ENCODE data around the gene ADPRHL1.

The ADPRHL1 gene

GRCh38 chr13:113430378-113431110, 22.7 kb downstream of the ADPRHL1 start:
- DNase-seq: no peak

DNA sequence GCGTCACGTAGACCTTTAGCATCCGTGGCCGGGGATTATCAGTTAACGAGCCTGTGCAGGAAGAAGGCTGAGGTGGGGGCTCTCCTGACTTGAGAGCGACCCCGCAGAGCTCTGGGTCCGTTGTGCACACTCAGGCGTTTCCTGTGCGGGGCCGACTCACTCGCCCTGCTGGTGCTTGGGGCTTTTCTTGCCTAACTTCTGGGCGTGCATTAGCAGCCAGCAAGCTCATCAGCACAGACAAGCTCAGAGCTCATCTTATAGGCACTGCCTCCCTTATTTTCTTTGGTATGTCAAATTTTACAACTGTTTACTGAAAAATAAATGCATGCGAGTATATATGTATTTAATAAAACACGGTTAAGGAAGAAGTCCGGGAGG, 23.7 kb downstream of the ADPRHL1 start:
- no peak for DNase-seq

GRCh38 chr13:113428871-113429607, 24.2 kb downstream of the ADPRHL1 start:
- DNase-seq: no peak

- no peak for DNase-seq
Measured at GRCh38 chr13:113428469-113428865, 24.8 kb downstream of the ADPRHL1 start.

GRCh38 chr13:113427562-113428468, 25.5 kb downstream of the ADPRHL1 start:
- DNase-seq: no peak

GRCh38 chr13:113426591-113426986, 26.7 kb downstream of the ADPRHL1 start:
- DNase-seq: no peak

DNA sequence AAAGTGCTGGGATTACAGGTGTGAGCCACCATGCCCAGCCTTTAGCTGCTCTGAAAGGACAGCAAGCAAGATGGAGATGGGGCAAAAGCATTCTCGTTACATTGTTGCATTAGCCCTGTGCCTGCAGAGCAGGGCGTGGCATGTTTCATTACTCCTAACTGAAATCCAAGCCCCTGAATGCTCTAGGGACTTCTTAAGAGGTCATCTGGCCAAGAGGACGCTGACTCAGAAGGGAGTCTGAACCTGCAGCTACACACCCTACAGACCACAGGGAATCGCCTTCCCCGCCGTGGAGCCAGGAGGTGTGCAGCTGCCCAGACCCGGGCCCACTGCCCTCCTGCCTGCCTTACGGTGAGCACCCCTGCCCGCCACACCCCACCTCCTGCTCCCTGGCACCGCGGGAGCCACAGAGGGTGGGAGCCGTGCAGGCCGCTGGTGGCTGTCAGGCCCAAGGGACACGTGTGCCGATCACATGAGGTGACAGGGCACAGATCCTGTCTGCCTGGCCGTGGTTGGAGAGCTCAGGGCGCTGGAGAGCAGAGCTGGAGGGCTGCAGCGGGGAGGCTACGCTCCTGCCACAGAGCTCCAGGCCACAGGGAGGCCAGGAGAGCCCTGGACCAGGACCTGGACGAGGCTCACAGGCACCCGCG, 27.2 kb downstream of the ADPRHL1 start:
- DNase-seq: no peak

DNA sequence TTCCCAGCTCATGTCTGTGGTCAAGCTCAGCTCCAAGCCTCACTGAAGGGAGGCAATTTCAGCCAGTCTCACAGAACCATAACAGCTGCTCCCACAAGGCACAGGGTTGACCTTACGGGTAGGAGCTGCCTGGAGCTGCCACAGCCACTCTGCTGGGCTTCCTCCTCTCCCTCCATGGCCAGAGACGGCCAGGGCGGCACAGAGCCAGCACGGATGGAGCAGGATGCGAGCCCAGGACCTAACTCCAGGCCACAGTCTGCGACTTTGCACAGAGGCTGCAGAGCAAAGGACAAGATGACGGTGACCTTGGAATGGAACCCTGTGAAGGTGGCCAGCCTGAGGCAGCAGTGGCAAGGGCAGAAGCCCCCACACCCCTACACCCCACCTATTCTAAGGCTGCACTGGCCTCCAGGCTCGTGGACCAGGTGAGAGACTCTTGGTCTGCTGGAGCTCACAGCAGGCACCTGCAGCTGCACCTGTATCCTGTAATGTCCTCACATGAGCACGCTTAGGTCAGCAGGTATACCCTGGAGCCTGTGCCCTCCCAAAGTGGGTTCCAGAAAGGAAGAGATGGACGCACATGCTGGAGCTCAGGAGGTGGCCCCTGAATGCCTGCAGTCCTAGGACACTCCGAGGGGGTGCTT, 29.6 kb downstream of the ADPRHL1 start:
- no peak for DNase-seq

- DNase-seq: no peak
Measured at GRCh38 chr13:113422807-113423519, 30.3 kb downstream of the ADPRHL1 start.

DNA sequence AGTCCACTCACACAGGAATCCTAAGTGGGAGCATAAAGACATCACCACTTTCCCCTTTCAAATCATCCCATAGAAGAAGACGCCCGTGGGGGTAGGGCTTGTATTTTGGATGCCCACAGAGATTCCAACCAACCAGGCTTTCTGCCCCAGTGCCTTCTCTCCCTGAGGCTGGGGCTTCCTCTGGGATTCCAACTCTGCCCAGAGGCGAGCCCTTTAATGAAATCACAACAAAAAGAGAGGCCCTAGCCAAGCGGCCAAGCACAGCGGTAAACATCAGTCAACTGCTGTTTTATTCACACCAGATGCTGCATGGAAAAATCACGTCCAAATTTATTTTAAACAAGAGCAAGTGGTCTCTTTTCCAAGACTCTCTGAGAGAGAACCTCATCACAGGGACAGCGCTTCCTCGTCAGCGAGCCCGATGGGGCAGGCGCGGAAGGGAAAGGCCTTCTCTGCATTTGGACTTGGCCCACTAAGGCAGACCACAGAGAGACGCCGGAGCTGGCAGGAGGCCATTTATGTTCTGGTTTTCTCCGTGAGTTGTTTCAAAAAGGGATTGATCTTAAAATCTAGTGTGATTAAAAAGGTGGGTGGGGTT, 31.5 kb downstream of the ADPRHL1 start:
- no peak for DNase-seq

- DNase-seq: no peak
Measured at GRCh38 chr13:113420833-113421600, 32.3 kb downstream of the ADPRHL1 start.

DNA sequence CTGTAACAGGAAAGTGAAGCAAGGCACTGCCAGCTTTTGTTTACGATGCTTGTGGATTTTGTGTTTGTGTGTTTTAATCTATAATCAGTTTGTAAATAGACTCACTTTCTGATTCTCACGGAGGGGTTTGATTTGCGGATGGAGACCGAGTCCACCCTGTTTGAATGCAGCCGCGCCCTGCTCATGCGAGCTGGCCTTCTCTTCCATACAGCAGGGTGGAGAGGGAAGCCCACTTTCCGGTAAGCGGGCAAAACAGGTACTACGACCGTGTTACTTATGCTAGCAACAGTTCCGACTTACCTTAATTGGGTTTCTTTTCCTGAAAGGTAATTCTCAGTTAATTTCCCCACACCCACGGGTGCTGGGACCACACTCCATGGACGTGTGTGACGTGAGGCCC, 33.1 kb downstream of the ADPRHL1 start:
- no peak for DNase-seq

GRCh38 chr13:113419531-113420193, 33.6 kb downstream of the ADPRHL1 start:
- DNase-seq: no peak

DNA sequence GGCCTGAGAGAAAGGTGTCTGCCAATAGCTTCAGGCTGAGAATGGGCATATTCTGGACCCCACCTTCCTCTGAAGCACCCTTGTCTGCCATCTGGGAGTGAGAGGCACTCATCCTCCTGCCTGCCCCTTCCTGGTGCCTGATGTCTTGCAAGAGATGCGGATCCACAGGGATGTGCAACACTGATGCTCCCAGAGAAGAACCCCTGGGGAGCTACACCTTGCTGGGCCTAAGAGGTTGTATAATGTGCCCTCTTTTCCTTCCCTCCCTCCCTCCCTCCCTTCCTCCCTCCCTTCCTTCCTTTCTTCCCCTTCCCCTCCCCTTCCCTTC, 34.6 kb downstream of the ADPRHL1 start:
- no peak for DNase-seq

DNA sequence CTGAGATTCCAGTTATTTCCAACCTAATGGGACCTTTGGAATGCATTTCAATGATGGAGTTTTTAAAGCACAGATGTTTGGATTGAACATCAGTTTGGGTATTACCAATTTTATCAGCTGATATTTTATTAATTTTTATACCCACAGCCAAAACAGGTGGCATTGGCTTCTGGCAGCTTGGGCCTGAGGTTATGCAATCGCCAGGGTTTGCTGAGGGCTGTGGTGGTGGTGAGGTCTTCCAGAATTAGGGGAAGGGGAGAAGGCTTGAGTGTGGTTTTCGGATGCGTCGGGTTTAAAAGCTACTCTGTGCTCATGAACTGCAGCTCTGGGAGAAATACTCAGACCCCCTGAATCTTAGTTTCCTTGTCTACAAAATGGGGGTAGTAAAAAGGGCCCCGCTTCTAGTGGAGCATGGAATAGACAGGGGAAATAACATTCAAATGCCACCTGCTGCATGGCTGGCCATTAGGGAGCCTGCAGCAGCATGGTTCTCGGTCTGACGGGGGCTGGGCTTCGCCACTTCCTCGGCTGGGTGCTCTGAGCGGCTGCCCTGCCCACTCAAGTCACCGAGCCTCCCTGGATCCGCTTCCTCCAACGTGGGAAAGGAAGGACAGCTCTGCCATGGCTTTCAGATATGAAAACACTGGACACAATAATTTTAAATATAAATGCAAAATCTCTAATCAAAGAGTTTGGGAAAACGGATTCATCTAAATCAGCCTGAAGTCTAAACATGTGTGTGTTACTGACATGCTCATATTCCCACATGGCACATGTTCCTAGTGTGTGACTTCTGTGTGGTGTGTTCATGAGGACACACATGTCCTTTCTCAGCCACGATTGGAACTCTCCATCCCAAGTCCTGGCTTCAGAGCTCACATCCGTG, 35.2 kb downstream of the ADPRHL1 start:
- peak; percentile 17 for DNase-seq

DNA sequence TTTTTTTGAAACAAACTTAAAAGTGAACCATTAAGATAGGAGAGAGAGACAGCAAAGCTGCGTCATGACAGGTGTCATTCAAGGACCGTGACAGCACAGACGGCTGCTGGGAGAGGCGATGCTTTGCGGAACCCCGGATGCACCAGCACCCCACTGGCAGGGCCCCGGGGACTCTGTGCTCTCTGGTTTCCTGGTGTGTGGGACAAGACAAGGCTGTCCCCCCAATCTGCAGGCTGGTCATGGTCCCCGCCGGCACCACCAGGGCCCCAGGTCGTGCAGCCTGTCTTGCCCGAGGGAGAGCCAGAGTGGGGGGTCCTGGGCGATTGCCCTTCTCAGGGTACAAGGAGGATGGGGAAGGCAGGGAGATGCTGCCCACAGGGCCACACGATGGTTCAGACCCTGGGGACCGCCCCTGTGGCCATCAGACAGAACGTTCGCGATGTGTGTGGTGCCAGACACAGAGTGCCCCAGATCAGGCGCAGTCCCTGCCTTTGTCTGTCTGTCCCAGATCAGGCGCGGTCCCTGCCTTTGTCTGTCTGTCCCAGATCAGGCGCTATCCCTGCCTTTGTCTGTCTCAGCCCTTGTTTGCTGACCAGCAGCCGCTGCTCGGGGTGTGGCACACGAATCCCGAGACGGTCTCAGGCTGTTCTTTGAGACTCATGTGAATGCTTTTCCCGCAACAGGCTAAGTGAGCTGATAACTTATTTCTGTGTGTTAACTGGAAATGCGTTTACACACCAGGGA, 36.1 kb downstream of the ADPRHL1 start:
- DNase-seq: no peak

DNA sequence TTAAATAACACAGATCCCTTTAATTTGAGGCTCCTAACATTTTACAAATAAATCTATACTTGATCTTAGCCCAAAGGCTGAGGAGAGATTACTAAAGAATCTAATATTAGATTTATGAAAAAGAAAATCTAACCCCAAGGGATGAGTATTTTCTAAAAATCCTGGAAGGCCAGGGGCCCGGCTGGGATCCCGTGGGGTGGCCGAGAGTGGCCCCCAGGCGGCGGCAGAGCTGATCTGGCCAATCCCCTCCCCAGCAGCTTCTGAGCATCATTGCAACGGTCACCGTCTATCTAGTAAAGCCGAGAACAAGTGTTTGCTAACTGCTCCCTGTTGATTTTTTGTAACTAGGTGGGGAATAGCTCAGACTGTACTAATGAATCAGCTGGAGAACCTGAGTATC, 37.5 kb downstream of the ADPRHL1 start:
- no peak for DNase-seq

DNA sequence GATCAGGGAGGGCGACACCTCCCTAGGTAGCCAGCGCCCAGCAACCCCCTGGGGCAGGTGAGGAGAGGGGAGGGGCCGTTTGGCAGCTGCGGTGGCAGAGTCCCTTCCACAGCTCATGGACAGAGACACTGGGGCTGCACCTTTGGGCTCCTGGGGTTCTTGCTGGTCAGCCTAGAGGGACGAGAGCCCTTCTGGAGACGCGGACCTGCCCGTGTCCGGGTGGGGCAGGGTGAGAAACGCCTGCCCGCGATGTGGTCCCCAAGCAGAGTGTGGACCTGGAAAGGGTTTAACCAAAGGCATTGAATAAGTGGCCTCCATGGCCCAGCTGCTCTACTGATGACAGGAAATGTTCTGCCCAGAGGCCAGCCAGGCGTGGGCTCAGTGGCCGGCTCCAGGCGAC, 38.3 kb downstream of the ADPRHL1 start:
- DNase-seq: no peak

All from inflammatory macrophage treated with lipopolysaccharide for 4 hours (primary cell).